ENCODE measurements around the gene ICA1. TPM values are rescaled to one million over a fixed set of nuclear protein-coding genes. Genes with fewer than 3 reads are reported as not detected.

Gene ICA1
- total RNA-seq, 1 donor from 2014 or later = 21.9 TPM

GRCh38 chr7:8228766-8229674, 32.9 kb downstream of the ICA1 start:
- no peak for DNase-seq (ENCODE audit: low spot score)

- no peak for DNase-seq (ENCODE audit: low spot score)
Observed at GRCh38 chr7:8228068-8228467, 33.9 kb downstream of the ICA1 start.

GRCh38 chr7:8227261-8227660, 34.7 kb downstream of the ICA1 start:
- no peak for DNase-seq (ENCODE audit: low spot score)

- DNase-seq (ENCODE audit: low spot score) = no peak
Observed at GRCh38 chr7:8226501-8226900, 35.5 kb downstream of the ICA1 start.

GRCh38 chr7:8221567-8221966, 40.4 kb downstream of the ICA1 start:
- DNase-seq (ENCODE audit: low spot score) = no peak

- no peak for DNase-seq (ENCODE audit: low spot score)
Observed at GRCh38 chr7:8221101-8221495, 40.9 kb downstream of the ICA1 start.

GRCh38 chr7:8220376-8221100, 41.4 kb downstream of the ICA1 start:
- DNase-seq (ENCODE audit: low spot score) = no peak

- DNase-seq (ENCODE audit: low spot score) = no peak
Observed at GRCh38 chr7:8217200-8218068, 44.5 kb downstream of the ICA1 start.

GRCh38 chr7:8216334-8216690, 45.7 kb downstream of the ICA1 start:
- no peak for DNase-seq (ENCODE audit: low spot score)

- DNase-seq (ENCODE audit: low spot score) = no peak
Observed at GRCh38 chr7:8215648-8216333, 46.2 kb downstream of the ICA1 start.

- no peak for DNase-seq (ENCODE audit: low spot score)
Observed at GRCh38 chr7:8214244-8214824, 47.6 kb downstream of the ICA1 start.

- no peak for DNase-seq (ENCODE audit: low spot score)
Observed at GRCh38 chr7:8213381-8213780, 48.6 kb downstream of the ICA1 start.

- DNase-seq (ENCODE audit: low spot score) = no peak
Observed at GRCh38 chr7:8212638-8213037, 49.3 kb downstream of the ICA1 start.

GRCh38 chr7:8211725-8212096, 50.3 kb downstream of the ICA1 start:
- no peak for DNase-seq (ENCODE audit: low spot score)

- DNase-seq (ENCODE audit: low spot score) = no peak
Observed at GRCh38 chr7:8210845-8211724, 50.9 kb downstream of the ICA1 start.

- DNase-seq (ENCODE audit: low spot score) = no peak
Observed at GRCh38 chr7:8209353-8209752, 52.6 kb downstream of the ICA1 start.

GRCh38 chr7:8208816-8209215, 53.2 kb downstream of the ICA1 start:
- no peak for DNase-seq (ENCODE audit: low spot score)

GRCh38 chr7:8206956-8207355, 55.0 kb downstream of the ICA1 start:
- no peak for DNase-seq (ENCODE audit: low spot score)

- no peak for DNase-seq (ENCODE audit: low spot score)
Observed at GRCh38 chr7:8205537-8205936, 56.4 kb downstream of the ICA1 start.

GRCh38 chr7:8205031-8205387, 57.0 kb downstream of the ICA1 start:
- no peak for DNase-seq (ENCODE audit: low spot score)

All from mesenteric fat pad (tissue), 1 donor.